ENCODE results near the gene MAP3K4.

Gene MAP3K4, protein sequence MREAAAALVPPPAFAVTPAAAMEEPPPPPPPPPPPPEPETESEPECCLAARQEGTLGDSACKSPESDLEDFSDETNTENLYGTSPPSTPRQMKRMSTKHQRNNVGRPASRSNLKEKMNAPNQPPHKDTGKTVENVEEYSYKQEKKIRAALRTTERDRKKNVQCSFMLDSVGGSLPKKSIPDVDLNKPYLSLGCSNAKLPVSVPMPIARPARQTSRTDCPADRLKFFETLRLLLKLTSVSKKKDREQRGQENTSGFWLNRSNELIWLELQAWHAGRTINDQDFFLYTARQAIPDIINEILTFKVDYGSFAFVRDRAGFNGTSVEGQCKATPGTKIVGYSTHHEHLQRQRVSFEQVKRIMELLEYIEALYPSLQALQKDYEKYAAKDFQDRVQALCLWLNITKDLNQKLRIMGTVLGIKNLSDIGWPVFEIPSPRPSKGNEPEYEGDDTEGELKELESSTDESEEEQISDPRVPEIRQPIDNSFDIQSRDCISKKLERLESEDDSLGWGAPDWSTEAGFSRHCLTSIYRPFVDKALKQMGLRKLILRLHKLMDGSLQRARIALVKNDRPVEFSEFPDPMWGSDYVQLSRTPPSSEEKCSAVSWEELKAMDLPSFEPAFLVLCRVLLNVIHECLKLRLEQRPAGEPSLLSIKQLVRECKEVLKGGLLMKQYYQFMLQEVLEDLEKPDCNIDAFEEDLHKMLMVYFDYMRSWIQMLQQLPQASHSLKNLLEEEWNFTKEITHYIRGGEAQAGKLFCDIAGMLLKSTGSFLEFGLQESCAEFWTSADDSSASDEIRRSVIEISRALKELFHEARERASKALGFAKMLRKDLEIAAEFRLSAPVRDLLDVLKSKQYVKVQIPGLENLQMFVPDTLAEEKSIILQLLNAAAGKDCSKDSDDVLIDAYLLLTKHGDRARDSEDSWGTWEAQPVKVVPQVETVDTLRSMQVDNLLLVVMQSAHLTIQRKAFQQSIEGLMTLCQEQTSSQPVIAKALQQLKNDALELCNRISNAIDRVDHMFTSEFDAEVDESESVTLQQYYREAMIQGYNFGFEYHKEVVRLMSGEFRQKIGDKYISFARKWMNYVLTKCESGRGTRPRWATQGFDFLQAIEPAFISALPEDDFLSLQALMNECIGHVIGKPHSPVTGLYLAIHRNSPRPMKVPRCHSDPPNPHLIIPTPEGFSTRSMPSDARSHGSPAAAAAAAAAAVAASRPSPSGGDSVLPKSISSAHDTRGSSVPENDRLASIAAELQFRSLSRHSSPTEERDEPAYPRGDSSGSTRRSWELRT (N-terminal part only)

DNA sequence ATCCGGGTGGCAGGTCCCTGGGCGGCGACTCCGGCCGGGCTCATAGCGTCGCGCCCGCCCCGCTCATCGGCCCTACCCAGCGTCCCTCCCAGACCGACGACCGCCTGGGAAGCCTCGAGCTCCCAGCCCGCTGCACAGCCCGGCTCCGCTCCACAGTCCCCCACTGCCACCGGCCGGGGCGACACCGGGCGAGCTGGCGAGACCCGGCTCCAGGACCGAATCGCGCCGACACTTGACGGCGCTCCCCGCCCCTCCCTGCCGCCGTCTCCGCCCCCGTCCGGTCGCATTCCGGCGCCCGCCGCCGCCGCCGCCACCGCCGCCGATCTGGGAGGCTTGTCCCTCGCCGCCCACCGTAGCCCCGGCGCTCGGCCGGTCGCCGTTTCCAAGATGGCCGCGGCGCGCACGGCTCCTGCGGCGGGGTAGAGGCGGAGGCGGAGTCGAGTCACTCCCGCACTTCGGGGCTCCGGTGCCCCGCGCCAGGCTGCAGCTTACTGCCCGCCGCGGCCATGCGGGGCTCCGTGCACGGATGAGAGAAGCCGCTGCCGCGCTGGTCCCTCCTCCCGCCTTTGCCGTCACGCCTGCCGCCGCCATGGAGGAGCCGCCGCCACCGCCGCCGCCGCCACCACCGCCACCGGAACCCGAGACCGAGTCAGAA lies at the start of gene MAP3K4:
TSS of gene MAP3K4 (plus strand) at position 364 of the 655 bp plus-strand sequence. CDS start at position 527, 163 bp downstream.
- DNase-seq = peak; percentile 55

DNA sequence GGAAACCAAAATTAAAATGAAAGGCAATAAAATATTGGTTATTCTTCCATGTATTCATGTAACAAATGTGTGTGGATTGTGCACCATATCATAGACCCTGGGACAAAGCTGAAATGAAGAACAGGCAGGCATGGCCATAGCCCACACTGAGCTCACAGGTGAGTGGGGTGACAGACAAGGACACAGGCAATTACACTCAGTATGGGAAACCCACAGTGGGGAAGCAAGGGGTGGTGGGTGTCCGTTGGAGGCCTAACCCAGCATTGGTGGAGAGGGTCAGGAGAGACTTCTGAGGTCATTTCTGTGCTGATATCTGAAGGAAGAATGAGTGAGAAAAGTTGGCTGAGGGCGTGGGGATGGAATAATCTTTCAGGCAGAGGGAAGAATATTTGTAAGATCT lies 47.6 kb upstream of the MAP3K4 start:
- DNase-seq = no peak

DNA sequence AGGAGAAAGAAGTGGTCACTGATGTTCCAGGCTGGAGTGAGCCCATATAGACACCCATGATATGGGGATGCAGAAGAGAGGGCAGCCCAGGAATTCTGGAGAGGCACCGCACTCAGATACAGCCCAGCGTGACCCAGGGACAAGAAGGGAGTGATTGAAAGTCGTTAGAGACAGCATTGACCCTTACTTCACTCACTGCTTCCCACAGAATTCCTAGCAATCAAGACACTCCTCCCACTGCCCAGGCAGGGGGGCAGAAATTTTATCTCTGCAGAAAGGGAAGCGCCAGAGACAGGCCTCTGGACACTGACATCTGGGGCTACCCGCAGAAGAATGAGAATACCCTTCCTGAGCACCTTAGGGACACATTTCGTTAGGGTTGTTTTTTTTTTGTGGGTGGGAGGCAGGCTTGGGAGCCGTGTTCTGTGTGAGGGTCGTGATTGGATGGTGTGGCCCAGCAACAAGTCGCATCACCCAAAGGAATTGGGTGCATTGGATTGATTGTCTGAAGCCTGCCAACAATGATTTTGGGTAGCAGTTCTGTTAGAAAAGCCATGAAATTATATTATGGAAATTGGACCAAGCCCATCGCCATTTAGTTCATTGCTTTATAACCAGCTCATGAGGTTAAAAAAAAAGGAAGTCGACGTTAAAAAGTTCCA lies 45.9 kb upstream of the MAP3K4 start:
- DNase-seq = no peak

DNA sequence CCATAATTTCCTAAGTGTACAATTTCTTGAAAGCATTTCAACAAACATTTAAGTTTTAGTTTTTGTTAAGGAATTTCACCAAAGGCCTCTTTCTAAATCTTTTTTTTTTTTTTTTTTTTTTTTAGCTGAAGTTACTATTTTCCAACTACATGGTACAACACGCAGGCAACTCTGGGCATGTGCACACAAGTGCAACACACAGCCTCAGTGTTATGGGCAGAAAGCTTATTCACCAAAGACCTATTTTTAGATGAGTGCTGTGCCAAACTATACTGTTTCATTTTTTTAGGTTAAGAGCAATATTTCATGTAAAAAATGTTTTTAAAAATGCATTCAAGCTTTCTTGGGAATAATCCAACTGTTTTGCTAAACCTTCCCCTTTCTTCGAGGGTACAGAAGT lies 42.0 kb upstream of the MAP3K4 start:
- DNase-seq = no peak

DNA sequence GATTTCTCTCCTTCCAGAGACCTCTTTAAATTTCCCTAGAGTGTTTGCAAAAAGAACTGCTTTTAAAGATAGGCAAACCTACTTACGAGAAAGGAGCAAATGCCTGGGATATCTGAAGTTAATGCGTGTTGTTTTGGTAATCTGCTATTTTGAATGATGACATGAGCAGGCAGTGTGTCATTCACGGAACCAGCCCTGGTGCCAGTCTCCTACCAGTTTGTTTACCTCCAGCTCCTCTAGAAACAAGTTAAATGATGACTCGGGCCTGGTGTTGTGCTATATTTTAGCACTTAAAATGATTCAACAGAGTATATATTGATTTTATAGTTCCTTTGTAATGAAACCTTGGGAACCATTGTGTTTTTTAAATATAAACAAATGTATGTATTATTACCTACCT lies 41.1 kb upstream of the MAP3K4 start:
- no peak for DNase-seq

DNA sequence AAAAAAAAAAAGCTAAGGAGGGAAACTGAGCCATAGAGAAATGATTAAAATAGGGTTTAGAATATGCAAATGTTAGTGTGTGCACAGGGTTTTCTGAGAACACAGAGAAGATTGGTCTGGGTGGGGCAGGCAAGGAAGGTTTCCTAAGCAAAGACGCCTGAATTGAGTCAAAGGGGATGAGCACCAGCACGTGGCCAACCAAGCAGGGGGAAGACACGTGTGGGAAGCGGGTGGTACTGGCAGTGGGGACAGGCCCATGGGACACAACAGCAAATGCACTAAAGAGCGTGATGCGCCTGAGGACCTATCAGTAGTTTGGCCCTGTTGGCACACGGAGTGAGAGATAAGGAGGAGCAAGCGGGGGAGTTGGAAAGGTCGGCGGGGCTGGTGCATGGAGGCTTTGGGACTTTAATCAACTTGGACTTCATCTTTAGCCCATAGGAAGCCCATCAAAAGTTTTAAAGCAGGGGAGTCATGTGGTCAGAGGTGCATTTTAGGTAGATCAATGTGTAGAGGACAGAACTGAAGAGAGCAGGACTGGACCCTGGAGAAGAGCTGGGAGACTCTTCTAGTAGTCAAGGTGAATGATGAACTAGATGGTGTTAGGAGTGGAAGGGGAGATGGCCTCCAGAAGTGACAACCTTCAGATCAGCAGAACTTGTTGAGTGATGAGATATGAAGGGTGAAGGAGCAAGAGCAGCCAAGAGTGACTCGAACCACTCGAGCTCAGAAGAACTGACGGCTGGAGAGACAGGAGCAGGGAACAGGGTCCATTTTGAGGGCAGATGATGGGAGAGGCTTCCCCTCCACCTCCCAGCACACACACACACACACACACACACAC lies 40.2 kb upstream of the MAP3K4 start:
- no peak for DNase-seq

DNA sequence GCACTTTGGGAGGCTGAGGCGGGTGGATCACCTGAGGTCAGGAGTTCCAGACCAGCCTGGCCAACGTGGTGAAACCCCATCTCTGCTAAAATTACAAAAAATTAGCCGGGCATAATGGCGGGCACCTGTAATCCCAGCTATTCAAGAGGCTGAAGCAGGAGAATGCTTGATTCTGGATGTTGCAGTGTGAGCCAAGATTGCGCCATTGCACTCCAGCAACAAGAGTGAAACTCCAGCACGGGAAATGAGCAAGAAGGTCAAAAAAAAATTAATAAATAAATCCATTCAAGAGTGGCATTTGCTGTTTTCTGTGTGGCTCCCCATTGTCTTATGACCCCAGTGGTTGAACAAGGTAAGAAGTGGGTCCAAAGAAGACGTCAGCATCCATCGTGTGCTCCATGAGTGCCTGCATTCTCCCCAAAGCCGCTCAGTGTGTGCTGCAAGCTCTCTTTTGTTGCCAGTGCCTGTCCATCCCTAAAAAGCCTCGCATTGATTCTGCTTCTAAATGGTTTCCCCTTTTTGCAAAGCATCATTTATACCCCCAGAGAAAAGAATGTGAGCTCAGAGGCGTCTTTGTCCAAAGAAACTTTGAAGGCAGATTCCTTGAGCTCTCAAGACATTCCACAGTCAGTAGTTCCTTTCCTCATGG lies 38.8 kb upstream of the MAP3K4 start:
- no peak for DNase-seq

DNA sequence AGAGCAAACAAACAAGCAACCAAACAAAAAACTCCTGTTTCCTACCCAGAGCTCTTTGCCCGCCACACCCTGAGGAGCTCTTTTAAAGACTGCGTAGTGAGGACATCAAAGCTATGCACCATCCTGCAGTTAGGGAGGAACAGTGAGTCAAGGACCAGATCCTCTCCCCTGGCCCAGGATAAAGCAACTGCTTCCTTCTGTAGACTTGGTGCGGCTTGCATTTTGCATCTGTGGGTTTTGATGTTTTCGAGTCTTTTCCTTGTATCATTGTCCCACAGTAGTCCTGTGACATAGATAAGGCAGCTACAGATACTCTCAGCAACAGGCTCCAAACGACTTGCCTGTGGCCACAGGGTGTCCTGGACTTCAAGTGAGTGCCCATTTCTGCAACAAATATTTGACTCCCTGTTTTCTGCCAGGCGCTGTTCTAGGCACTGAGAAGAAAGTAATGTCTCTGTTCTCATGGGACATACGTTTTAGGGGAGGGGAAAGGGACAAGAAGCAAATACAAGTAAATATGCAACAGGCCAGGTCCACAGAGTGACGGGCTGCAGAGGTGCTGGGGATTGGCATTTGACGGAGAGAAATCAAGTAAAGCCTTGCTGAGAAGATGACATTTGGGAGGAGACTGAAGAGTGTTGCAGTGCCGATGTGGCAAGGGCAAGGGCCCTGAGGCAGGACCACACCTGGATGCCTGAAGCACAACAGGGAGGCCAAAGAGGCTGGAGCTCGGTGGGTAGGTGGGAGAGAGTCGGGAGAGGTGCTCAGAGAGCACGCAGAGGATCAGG lies 35.9 kb upstream of the MAP3K4 start:
- no peak for DNase-seq

DNA sequence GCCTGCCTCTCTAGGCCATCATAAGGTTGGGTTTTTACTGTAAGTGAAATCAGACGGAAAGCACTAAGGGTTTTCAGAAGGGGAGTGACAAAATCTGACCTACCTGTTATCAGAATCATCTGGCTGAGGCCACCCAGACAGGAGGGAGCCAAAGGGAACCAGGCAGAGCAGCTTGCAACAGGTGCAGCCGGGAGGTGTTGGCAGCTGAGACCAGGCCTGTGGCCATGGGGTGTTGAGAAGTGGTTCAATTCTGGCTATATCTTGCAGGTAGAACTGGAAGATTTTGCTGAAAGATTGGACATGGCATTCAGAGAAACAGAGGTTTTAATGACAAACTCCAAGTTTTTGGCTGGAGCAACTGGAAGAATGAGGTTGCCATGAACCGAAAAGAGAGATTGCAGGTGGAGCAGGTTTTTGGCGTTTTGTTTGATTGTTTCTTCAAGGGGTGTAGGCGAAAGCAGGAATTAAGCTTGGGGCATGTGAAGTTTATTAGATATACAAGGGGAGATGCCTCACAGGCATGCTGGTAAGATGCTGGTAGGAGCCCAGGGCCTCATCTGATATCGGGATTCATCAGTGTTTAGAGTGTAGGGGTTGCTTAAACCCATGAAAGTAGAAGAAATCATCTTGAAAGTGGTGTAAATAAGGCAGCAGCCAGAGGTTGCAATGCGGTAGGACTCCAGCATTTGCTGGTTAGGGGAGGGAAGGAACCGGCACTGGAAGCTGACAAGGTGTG lies 35.1 kb upstream of the MAP3K4 start:
- no peak for DNase-seq

DNA sequence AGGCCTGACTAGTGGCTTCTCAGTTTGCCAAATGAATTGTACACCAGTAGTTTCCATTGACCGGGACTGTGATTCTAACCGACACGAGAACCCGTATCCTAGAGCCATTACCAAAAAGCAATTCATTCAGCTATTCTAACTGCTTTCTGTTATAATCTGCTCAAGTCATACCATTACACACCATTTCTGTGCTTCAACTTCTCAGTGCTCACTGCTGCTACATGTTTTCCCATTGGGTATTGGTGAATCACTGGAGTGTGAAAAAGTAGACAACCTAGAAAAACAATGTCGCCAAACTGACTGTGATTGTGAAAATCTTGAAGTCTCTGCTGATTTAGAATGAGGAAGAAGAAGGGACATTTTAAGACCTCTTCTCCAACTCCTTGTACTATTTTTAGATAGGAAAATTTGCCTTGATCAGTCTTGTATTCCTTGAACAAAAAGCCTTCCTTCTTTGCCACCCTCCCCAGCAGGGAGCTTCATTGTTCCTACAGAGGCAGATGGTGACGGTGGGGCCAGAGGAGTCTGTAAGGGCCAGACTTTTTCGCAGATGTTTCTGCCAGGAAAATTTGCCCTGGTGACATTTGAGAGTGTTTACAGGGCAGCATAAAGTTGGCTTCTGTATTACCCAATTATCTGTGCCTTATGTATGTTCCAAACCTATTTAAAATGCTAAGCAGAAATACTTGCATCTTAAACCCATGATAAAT lies 31.7 kb upstream of the MAP3K4 start:
- no peak for DNase-seq

DNA sequence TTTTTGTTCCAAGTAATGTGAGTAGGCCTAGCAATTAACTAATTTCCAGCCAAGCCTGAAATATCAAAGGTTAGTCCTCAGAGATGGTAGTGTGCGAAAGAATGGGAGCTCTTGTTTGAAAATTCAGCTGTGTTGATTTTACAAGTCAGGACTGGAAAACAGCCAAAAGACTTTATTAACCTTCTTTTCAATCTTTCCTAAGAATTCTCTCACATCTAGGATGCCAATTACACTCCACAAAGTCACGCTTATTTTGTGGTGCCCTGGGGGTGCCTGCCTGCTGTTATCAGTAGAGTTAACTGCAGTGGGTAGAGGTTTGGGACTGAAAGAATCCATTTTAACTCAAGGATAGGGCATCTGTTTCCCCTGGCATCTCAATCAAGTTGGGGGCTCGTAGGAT lies 30.7 kb upstream of the MAP3K4 start:
- no peak for DNase-seq

DNA sequence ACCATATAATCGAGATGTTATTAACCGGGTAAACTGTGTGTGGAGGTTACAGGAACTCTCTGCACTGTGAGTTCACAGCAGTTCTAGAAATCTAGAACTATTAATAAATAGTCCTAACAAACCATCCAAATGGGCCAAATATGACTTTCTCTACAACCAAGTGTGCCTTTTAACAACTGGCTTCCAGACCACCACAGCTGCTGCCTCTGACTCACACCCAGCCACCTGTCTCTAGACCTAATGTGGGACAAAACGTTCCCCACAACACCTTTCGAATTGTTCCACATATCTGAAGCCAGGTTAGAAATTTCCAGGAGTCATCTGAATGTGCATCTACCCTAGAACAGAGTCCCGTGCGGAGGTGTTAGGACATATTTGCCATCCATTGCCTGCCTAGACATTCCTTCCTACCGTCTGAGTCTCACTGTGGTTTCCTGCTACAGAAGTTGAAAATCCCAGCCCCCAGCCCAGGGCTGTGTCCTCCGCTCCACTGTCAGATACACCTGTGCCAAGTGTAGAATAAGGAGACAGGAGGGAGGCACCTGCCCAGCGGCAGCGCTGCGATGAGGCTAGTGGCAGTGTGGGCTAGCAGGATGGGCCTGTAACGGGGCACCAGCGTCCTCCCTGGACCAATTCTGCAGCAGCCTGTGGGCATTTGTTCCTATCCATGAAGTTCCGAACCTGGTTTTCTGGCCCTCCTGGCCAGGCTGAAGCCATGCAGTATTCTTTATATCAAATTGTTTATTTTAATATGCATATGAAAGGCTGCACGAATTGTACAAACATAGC lies 28.5 kb upstream of the MAP3K4 start:
- no peak for DNase-seq

DNA sequence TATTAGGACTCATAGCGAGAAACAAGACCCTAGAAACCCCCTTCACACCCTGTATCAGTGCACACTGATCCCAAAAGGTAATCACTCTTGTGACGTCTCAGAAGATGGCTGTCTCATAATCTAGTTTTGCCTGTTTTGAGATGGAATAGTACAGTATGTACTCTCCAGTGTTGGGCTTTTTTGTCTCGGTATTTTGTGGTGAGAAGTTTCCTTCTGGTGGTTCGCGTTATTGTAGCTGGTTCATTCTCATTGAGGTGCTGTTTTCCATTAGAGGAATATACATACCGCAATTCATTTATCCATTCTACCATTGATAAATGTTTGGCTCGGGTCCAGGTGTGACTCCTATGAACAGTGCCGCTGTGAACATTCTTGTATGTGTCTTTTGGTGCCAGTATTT lies 27.9 kb upstream of the MAP3K4 start:
- no peak for DNase-seq

DNA sequence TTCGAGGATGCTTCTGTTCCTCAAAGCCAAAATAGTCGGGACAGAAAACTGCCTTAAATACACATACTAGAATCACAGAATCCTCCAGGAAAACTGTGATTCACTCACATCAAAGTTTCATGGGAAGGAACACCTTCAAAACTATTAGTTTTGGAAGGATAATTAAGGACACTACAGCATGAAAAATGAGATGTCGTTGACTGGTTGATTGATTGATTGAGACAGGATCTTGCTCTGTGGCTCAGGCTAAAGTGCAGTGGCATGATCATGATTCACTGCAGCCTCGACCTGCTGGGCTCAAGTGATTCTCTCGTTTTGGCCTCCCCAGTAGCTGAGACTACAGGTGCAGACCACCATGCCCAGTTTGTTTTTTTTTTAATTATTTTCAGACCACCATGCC lies 25.7 kb upstream of the MAP3K4 start:
- DNase-seq = no peak

DNA sequence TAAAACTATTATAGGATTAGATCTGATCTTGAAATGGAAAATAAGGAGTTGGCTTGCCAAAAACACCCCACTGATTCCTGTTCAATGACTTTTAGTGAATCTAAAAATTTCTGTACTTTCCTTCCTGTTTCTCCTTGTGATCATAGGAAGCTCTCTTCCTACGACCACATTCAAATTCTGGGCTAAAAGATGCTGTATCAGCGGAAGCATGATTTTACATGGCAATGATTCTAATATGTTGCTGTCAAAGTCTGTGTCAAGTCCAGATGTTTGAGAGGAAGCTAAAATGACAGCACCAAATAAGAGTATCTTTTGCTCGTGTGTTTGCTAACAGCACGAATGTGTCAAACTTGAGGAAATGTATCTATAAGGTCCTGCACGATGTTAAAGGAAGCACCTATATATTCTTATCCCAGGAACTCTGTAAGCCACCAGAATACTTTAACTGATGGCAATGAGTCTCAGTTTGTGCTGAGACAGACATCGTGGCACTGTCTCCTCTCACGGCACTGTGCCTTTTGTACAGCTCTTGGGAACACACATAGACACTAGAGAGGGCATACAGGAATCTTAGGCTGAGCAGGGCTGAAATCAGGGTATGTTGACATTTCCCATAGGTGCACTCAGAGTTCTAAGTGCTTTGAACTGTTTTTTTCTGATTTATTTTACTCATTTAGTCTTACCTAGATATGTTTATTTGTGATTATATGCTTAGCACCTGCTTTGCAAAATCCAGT lies 24.9 kb upstream of the MAP3K4 start:
- no peak for DNase-seq

DNA sequence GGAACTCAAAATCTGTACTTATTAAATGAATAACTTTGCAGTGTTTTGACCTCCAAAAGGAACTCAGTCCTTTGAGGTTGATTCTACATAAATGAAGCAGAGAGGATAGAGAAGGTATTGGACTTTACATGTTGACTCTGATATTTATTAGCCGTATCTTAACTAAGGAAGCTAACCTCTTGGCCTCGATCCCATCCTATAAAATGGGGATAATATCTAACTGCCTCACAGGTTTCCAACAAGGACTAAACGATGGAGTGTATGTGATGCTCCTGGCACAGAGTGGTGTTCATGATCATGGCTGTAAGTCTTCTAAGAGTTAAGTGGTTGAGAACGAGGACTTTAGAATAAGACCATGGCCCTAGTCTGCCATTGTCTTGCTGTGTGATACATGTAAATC lies 24.2 kb upstream of the MAP3K4 start:
- DNase-seq = no peak

DNA sequence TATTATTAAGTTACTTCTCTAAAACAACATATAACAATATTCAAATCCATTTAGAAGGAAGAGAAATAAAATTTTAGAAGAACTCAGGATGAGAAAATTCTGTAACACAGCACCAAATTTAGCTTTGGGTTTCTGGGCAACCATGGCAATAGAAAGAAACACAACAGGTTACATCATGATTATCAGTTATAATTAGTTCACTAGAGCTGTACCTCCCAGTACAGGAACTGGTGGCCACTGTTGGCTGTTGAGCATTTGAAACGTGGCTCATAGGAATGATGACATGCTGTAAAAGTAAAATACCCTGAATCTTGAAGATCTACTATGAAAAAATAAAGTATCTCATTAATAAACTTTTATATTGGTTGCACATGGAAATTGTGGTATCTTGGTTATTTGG lies 23.7 kb upstream of the MAP3K4 start:
- no peak for DNase-seq
